HepG2 (cell line): ENCODE data around the gene ZKSCAN4. TPM values are rescaled to one million over a fixed set of nuclear protein-coding genes. Genes with fewer than 3 reads are reported as not detected.

Experiments used
- ATF7-NPFF ChIP-seq: sonication (generic); formaldehyde crosslinking; IDR thresholded peaks from 2 replicates; pipeline ENCODE4 v1.8.1; 2023; ENCODE audit warnings: mild to moderate bottlenecking, low read depth, missing genetic modification reagents, moderate library complexity
- CREM ChIP-seq, 2 experiments: sonication (generic) in 1 of 2; formaldehyde crosslinking in 1 of 2; IDR thresholded peaks; 2 replicates each; pipeline versions ENCODE4 v1.4.0 to v1.6.1; 2016 to 2020; ENCODE audit warnings: antibody characterized with exemption in 1 of 2, mild to moderate bottlenecking in 1 of 2, missing genetic modification reagents in 1 of 2
- HES4 ChIP-seq: sonication (generic); formaldehyde crosslinking; IDR thresholded peaks from 2 replicates; pipeline ENCODE4 v1.9.0; 2021; ENCODE audit warnings: mild to moderate bottlenecking, missing genetic modification reagents, borderline replicate concordance
- HHEX ChIP-seq: IDR thresholded peaks from 2 replicates; pipeline ENCODE4 v1.6.1; 2016; ENCODE audit warnings: control low read depth
- MAFK ChIP-seq, 2 experiments: IDR thresholded peaks in 1 of 2; conservative IDR thresholded peaks in 1 of 2; 2 replicates each; pipeline ENCODE4 v1.6.1; 2011; ENCODE audit warnings: improper control_type of control experiment in 2 of 2, low read length in 2 of 2
- NRL ChIP-seq: sonication (generic); formaldehyde crosslinking; IDR thresholded peaks from 2 replicates; pipeline ENCODE4 v1.5.0; 2020; ENCODE audit warnings: missing genetic modification reagents, mild to moderate bottlenecking, moderate library complexity, borderline replicate concordance
- POLR2G ChIP-seq: fragments of 200-400 bp; formaldehyde crosslinking; IDR thresholded peaks from 2 replicates; pipeline ENCODE4 v1.6.1; 2018; ENCODE audit warnings: mild to moderate bottlenecking, low read depth, low read length, moderate library complexity
- RXRA ChIP-seq: sonication (generic); formaldehyde crosslinking; IDR thresholded peaks from 2 replicates; pipeline ENCODE4 v1.5.1; 2020; ENCODE audit warnings: missing genetic modification reagents
- SETDB1 ChIP-seq: sonication (generic); formaldehyde crosslinking; IDR thresholded peaks from 2 replicates; pipeline ENCODE4 v1.5.1; 2020; ENCODE audit warnings: missing genetic modification reagents, mild to moderate bottlenecking, borderline replicate concordance
- SMAD9 ChIP-seq: sonication (generic); formaldehyde crosslinking; IDR thresholded peaks from 2 replicates; pipeline ENCODE4 v1.5.1; 2020; ENCODE audit warnings: mild to moderate bottlenecking, missing genetic modification reagents
- SMC3 ChIP-seq: IDR thresholded peaks from 2 replicates; pipeline ENCODE4 v1.6.1; 2011; ENCODE audit warnings: low read length, improper control_type of control experiment
- SNAI1 ChIP-seq: sonication (generic); formaldehyde crosslinking; IDR thresholded peaks from 2 replicates; pipeline ENCODE4 v1.5.0; 2020; ENCODE audit warnings: mild to moderate bottlenecking, missing genetic modification reagents, borderline replicate concordance
- SP2 ChIP-seq: sonication (generic); formaldehyde crosslinking; IDR thresholded peaks from 2 replicates; pipeline ENCODE4 v1.5.1; 2020; ENCODE audit warnings: mild to moderate bottlenecking, missing genetic modification reagents
- TOE1 ChIP-seq: sonication (generic); formaldehyde crosslinking; IDR thresholded peaks from 2 replicates; pipeline ENCODE4 v1.4.0; 2020; ENCODE audit warnings: mild to moderate bottlenecking, missing genetic modification reagents
- ZFP62 ChIP-seq: sonication (generic); formaldehyde crosslinking; IDR thresholded peaks from 2 replicates; pipeline ENCODE4 v1.4.0; 2020; ENCODE audit warnings: missing genetic modification reagents
- ZNF121 ChIP-seq: sonication (generic); formaldehyde crosslinking; IDR thresholded peaks from 2 replicates; pipeline ENCODE4 v1.5.0; 2020; ENCODE audit warnings: mild to moderate bottlenecking, missing genetic modification reagents
- ZNF335 ChIP-seq: sonication (generic); formaldehyde crosslinking; IDR thresholded peaks from 2 replicates; pipeline ENCODE4 v1.4.0; 2020; ENCODE audit warnings: missing genetic modification reagents
- ZNF451 ChIP-seq: sonication (generic); formaldehyde crosslinking; IDR thresholded peaks from 2 replicates; pipeline ENCODE4 v1.5.0; 2020; ENCODE audit warnings: mild to moderate bottlenecking, missing genetic modification reagents
- ZNF556 ChIP-seq: sonication (generic); formaldehyde crosslinking; IDR thresholded peaks from 2 replicates; pipeline ENCODE4 v1.4.0; 2020; ENCODE audit warnings: mild to moderate bottlenecking, missing genetic modification reagents, borderline replicate concordance
- ZNF572 ChIP-seq: sonication (generic); formaldehyde crosslinking; IDR thresholded peaks from 2 replicates; pipeline ENCODE4 v1.5.1; 2020; ENCODE audit warnings: mild to moderate bottlenecking, missing genetic modification reagents
- ZNF607 ChIP-seq: sonication (generic); formaldehyde crosslinking; IDR thresholded peaks from 2 replicates; pipeline ENCODE4 v1.5.1; 2020; ENCODE audit warnings: missing genetic modification reagents, mild to moderate bottlenecking, borderline replicate concordance
- ZNF615 ChIP-seq: sonication (generic); formaldehyde crosslinking; IDR thresholded peaks from 2 replicates; pipeline ENCODE4 v1.5.0; 2020; ENCODE audit warnings: mild to moderate bottlenecking, missing genetic modification reagents, borderline replicate concordance
- ZNF670 ChIP-seq: sonication (generic); formaldehyde crosslinking; IDR thresholded peaks from 2 replicates; pipeline ENCODE4 v1.8.0; 2022; ENCODE audit warnings: mild to moderate bottlenecking, missing genetic modification reagents, borderline replicate concordance
- ZNF713 ChIP-seq: sonication (generic); formaldehyde crosslinking; IDR thresholded peaks from 2 replicates; pipeline ENCODE4 v1.4.0; 2020; ENCODE audit warnings: mild to moderate bottlenecking, missing genetic modification reagents
- ZNF792 ChIP-seq: IDR thresholded peaks from 2 replicates; pipeline ENCODE4 v1.6.1; 2016
- polyA plus RNA-seq, 8 experiments: library from polyadenylated mRNA; depleted of rRNA in 3 of 8; stranded (reverse) in 7 of 8; unstranded in 1 of 8; fragments of >200 nt; fragmentation: Illumina TruSeq in 4 of 8; extraction: Trizol in 4 of 8; gene quantifications; 2 replicates each; pipeline versions ENCODE4 v1.2.1 to v1.2.3, GENCODE V29; 2011 to 2016; ENCODE audit warnings: low read depth in 4 of 8, missing spikeins in 1 of 8, mixed read lengths in 1 of 8; ENCODE audit not compliant: insufficient read depth in 1 of 8
- total RNA-seq, 5 experiments: library from RNA; depleted of rRNA; stranded (reverse); fragments of >200 nt; fragmentation: Illumina TruSeq; extraction: Trizol; gene quantifications; 2 replicates each; pipeline ENCODE4 v1.2.3, GENCODE V29; 2016; ENCODE audit warnings: low read depth in 1 of 5
- TF ChIP-seq, protein P1 (sequence below): sonication (generic); formaldehyde crosslinking; IDR thresholded peaks from 2 replicates; pipeline ENCODE4 v1.8.1; 2023; ENCODE audit warnings: mild to moderate bottlenecking, missing genetic modification reagents
- TF ChIP-seq, protein P2 (sequence below): sonication (generic); formaldehyde crosslinking; IDR thresholded peaks from 2 replicates; pipeline ENCODE4 v1.5.0; 2020; ENCODE audit warnings: mild to moderate bottlenecking, missing genetic modification reagents, borderline replicate concordance
- TF ChIP-seq, protein P3 (sequence below): IDR thresholded peaks from 2 replicates; pipeline ENCODE4 v1.6.1; 2016; ENCODE audit warnings: control low read depth

ZKSCAN4 gene
- total and polyA plus RNA-seq, 2 of the 13 experiments (the other 11 are each of a cell fraction or from before 2014, with no cell fraction given), result 2.9 to 7.8 TPM

DNA sequence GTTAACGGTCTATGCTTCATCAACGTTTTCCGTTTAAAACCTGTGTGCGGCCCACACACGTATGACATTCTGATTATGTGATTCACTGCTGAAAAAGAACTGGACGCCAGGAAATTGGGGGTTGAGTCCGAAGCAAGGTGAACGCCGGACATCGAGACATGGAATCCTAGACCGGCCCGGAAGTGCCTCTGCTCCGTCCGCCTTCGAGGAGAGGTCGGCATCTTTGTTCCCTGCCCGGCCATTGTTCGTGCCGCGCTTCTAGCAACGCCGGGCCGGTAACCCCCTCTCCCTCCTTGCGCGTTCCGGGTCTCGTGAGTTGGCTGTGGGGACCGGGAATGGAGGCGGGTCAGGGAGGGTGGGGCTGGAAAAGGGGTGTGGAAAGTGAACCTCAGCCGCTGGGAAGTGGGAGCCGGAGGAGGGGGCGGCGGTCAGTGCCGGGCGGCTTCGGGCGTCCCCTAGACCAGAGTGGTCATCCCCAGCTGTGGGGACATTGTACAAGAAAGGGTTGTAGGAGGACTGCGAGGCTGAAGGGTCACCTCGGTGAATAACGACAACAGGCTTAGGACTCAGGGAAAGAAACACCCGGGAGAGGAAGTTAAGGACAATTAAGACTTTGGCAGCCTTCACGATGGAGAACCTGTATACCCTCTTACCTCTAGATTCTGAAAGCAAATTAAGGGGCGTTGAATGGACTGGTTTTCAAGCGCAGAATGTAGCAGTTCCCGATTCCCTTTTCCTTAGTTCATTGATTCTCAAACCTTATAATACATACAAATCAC lies 26.8 kb downstream of the ZKSCAN4 start, which contains the start of gene ZSCAN9 (continued):
- TF ChIP-seq, protein P1, sequence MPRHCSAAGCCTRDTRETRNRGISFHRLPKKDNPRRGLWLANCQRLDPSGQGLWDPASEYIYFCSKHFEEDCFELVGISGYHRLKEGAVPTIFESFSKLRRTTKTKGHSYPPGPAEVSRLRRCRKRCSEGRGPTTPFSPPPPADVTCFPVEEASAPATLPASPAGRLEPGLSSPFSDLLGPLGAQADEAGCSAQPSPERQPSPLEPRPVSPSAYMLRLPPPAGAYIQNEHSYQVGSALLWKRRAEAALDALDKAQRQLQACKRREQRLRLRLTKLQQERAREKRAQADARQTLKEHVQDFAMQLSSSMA (CRISPR knock-in tag), result no peak
- TF ChIP-seq ATF7-NPFF, result peak; percentile 86; the same call in 1 of the 2 replicates
- TF ChIP-seq RXRA (CRISPR knock-in tag), result peak; percentile 85
- peak; percentile 59 for TF ChIP-seq ZNF121 (CRISPR knock-in tag)
- peak; percentile 96 for TF ChIP-seq NRL
- peak; percentile 44; the same call in 1 of the 2 replicates for TF ChIP-seq SMAD9 (CRISPR knock-in tag)
- peak; percentile 95 for TF ChIP-seq ZNF607 (CRISPR knock-in tag)
- TF ChIP-seq HHEX (CRISPR knock-in tag), result no peak
- peak; percentile 81; the same call in 1 of the 2 replicates for TF ChIP-seq SETDB1 (CRISPR knock-in tag)
- peak; percentile 70; the same call in 1 of the 2 replicates for TF ChIP-seq CREM (IDR thresholded peaks at IDR 0.05)
- TF ChIP-seq CREM (CRISPR knock-in tag; IDR thresholded peaks at IDR 0.05), result no peak
- TF ChIP-seq ZNF451, result peak; percentile 92; the same call in 1 of the 2 replicates
- TF ChIP-seq SP2, result peak; percentile 44
- TF ChIP-seq ZFP62 (CRISPR knock-in tag), result no peak
- TF ChIP-seq ZNF670, result 0 out of 2 replicates have a peak, but pooled peaks have one; percentile 16
- TF ChIP-seq ZNF713 (CRISPR knock-in tag), result no peak
- TF ChIP-seq, protein P2, sequence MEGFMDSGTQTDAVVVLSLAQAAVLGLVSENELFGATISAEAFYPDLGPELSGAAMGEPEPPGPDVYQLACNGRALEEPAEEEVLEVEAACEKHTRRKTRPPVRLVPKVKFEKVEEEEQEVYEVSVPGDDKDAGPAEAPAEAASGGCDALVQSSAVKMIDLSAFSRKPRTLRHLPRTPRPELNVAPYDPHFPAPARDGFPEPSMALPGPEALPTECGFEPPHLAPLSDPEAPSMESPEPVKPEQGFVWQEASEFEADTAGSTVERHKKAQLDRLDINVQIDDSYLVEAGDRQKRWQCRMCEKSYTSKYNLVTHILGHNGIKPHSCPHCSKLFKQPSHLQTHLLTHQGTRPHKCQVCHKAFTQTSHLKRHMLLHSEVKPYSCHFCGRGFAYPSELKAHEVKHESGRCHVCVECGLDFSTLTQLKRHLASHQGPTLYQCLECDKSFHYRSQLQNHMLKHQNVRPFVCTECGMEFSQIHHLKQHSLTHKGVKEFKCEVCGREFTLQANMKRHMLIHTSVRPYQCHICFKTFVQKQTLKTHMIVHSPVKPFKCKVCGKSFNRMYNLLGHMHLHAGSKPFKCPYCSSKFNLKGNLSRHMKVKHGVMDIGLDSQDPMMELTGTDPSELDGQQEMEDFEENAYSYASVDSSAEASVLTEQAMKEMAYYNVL (CRISPR knock-in tag), result peak; percentile 75; the same call in 1 of the 2 replicates
- peak; percentile 96; the same call in 1 of the 2 replicates for TF ChIP-seq ZNF556 (CRISPR knock-in tag)
- peak; percentile 19; the same call in 1 of the 2 replicates for TF ChIP-seq SMC3
- TF ChIP-seq POLR2G, result peak; percentile 92
- no peak; the same call in 1 of the 2 replicates for TF ChIP-seq TOE1
- TF ChIP-seq ZNF572, result peak; percentile 98
- TF ChIP-seq HES4 (CRISPR knock-in tag), result no peak; the same call in 1 of the 2 replicates
- TF ChIP-seq ZNF335 (CRISPR knock-in tag), result no peak
- TF ChIP-seq, protein P3, sequence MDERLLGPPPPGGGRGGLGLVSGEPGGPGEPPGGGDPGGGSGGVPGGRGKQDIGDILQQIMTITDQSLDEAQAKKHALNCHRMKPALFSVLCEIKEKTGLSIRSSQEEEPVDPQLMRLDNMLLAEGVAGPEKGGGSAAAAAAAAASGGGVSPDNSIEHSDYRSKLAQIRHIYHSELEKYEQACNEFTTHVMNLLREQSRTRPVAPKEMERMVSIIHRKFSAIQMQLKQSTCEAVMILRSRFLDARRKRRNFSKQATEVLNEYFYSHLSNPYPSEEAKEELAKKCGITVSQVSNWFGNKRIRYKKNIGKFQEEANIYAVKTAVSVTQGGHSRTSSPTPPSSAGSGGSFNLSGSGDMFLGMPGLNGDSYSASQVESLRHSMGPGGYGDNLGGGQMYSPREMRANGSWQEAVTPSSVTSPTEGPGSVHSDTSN (CRISPR knock-in tag), result no peak
- TF ChIP-seq ZNF615 (CRISPR knock-in tag), result no peak
- TF ChIP-seq SNAI1 (CRISPR knock-in tag), result 0 out of 2 replicates have a peak, but pooled peaks have one; percentile 71
- TF ChIP-seq MAFK (conservative IDR thresholded peaks at IDR 0.05 in 1 of 2, IDR thresholded peaks at IDR 0.05 in 1 of 2; ENCODE audit: low read length in 2 of 2), result no peak
- peak; percentile 91 for TF ChIP-seq ZNF792 (CRISPR knock-in tag)
